ENCODE measurements around the gene PTPRK.

PTPRK gene

DNA sequence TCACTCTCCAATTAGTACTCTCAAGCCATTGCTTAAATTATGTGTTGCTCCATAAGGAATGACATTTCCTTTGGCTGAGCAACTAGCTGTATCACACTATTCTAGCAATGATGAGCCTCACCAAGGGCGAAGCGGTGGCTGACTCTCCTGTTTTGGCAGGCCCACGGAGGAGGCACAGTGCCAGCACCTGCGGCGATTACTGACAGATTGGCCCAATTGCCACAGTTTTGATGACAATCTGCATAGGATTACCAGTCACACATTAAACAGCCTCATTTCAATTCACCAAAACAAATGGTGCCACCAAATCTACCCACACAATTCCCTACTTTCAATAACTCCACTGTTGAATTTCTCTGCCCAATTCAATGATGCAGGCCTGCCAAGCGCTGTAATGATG is 286.9 kb downstream of the PTPRK start:
- no peak overlapping the region for H2AFZ ChIP-seq (ENCODE audit: low read depth, low read length)
- no peaks in the 10 kb centered on the region for H3K9me3 ChIP-seq (ENCODE audit: insufficient read depth, low read length)
- no peaks in the 10 kb centered on the region for H3K27me3 ChIP-seq (ENCODE audit: low read depth, low read length)
- no peaks in the 10 kb centered on the region for H3K4me1 ChIP-seq (ENCODE audit: low read length)
- no peaks in the 10 kb centered on the region for H3K79me2 ChIP-seq (ENCODE audit: low read length)
- TF ChIP-seq EZH2phosphoT487 (IDR thresholded peaks at IDR 0.05; ENCODE audit: low read depth): no peak
- TF ChIP-seq, protein P1, sequence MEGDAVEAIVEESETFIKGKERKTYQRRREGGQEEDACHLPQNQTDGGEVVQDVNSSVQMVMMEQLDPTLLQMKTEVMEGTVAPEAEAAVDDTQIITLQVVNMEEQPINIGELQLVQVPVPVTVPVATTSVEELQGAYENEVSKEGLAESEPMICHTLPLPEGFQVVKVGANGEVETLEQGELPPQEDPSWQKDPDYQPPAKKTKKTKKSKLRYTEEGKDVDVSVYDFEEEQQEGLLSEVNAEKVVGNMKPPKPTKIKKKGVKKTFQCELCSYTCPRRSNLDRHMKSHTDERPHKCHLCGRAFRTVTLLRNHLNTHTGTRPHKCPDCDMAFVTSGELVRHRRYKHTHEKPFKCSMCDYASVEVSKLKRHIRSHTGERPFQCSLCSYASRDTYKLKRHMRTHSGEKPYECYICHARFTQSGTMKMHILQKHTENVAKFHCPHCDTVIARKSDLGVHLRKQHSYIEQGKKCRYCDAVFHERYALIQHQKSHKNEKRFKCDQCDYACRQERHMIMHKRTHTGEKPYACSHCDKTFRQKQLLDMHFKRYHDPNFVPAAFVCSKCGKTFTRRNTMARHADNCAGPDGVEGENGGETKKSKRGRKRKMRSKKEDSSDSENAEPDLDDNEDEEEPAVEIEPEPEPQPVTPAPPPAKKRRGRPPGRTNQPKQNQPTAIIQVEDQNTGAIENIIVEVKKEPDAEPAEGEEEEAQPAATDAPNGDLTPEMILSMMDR (IDR thresholded peaks at IDR 0.05; ENCODE audit: low read depth, low read length): no peak
- H4K20me1 ChIP-seq (ENCODE audit: insufficient read depth, low read length): no peaks in the 10 kb centered on the region
- H3K27ac ChIP-seq (ENCODE audit: low read length): no peak overlapping the region
- no peak overlapping the region for H3K9ac ChIP-seq (ENCODE audit: low read length)
- H3K36me3 ChIP-seq (replicated peaks; ENCODE audit: low read depth, low read length): no peaks in the 10 kb centered on the region
- no peak overlapping the region for H3K4me3 ChIP-seq (ENCODE audit: low read length)
- no peak overlapping the region for H3K4me2 ChIP-seq (ENCODE audit: low read length)

DNA sequence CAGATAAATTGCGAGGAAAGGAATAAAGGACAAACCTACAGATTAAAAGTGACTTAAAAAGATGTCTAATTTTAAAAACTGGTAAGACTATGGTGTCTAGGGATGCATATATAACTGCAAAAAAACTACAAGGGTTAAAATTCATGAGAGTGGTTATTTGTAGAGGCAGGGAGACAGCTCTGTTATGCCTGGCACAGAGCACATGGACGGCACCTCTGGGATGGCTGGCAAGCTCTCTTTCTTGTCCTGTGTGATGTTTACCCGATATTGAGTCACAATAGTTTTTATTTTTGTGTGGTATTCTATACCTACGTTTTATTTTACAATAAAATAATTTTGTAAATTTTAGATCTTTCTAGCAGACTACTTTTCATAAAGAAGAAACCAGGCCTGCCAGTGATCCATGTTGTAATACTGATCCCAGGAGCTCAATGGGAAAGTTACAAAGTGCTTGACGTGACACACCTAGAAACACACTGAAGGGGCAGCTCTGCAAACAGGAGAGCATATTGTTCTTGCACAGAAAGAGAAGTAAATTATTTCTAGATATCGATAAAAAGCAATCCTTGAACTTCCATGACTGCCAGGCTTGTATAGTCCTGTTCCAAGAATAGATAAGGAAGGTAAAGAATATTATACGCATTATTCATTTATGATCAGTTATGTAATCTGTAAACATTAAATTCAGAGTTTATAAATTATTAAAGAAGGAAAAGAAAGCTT is 290.0 kb downstream of the PTPRK start:
- no peaks in the 10 kb centered on the region for H3K9me3 ChIP-seq (ENCODE audit: insufficient read depth, low read length)
- no peaks in the 10 kb centered on the region for H4K20me1 ChIP-seq (ENCODE audit: insufficient read depth, low read length)
- H3K36me3 ChIP-seq (replicated peaks; ENCODE audit: low read depth, low read length): no peaks in the 10 kb centered on the region
- H3K27me3 ChIP-seq (ENCODE audit: low read depth, low read length): no peaks in the 10 kb centered on the region
- no peak for TF ChIP-seq EZH2phosphoT487 (IDR thresholded peaks at IDR 0.05; ENCODE audit: low read depth)
- TF ChIP-seq, protein P1 (IDR thresholded peaks at IDR 0.05; ENCODE audit: low read depth, low read length): no peak
- no peak overlapping the region for H2AFZ ChIP-seq (ENCODE audit: low read depth, low read length)
- H3K79me2 ChIP-seq (ENCODE audit: low read length): no peaks in the 10 kb centered on the region
- no peak overlapping the region for H3K4me3 ChIP-seq (ENCODE audit: low read length)
- no peak overlapping the region for H3K4me2 ChIP-seq (ENCODE audit: low read length)
- no peak overlapping the region for H3K27ac ChIP-seq (ENCODE audit: low read length)
- no peaks in the 10 kb centered on the region for H3K4me1 ChIP-seq (ENCODE audit: low read length)
- no peak overlapping the region for H3K9ac ChIP-seq (ENCODE audit: low read length)

DNA sequence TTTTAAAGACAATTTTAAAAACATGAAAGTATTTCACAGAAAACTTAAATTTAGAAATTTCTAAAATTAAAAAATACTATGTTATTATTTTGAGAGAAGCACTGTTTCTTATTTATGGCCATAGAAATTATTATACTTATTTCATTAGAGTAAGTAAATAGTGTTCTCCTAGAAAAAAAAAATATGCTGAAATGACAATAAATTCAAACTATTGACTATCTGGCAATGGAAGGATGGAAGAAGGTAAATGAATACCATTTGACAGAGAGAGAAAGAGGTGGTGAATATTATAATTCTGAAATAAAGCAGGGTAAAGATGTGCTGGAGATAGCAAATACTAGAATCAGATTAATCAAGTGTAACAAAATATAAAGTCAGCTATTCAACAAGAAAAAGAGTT is 294.8 kb downstream of the PTPRK start:
- TF ChIP-seq, protein P1 (IDR thresholded peaks at IDR 0.05; ENCODE audit: low read depth, low read length): no peak
- no peak for TF ChIP-seq EZH2phosphoT487 (IDR thresholded peaks at IDR 0.05; ENCODE audit: low read depth)

DNA sequence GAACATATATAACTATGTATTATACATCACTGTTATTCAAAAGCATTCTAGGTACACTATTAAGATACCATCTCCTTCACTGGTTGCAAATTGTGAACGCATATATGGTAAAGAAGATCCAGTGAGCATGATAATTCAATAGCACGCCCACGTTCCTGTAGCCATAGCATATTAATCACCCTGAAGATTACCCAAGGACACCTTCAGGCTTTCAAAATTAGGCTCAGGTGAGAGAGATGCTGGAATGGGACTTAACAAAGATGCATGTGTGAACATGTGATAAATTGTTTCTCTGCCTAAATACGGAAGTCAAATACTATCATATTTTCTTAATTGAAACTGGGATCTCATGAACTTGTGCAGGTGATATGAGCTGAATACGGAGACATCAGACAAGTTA is 303.5 kb downstream of the PTPRK start:
- Histone ChIP-seq H3K9ac (ENCODE audit: low read length) (no peak overlapping the region), H3K27ac (ENCODE audit: low read length) (no peak overlapping the region), H4K20me1 (ENCODE audit: insufficient read depth, low read length) (no peaks in the 10 kb centered on the region), H3K4me3 (ENCODE audit: low read length) (no peak overlapping the region), H3K4me1 (ENCODE audit: low read length) (no peaks in the 10 kb centered on the region), H3K27me3 (ENCODE audit: low read depth, low read length) (no peaks in the 10 kb centered on the region), H3K36me3 (replicated peaks; ENCODE audit: low read depth, low read length) (no peaks in the 10 kb centered on the region), H2AFZ (ENCODE audit: low read depth, low read length) (no peak overlapping the region), H3K4me2 (ENCODE audit: low read length) (no peak overlapping the region), H3K9me3 (ENCODE audit: insufficient read depth, low read length) (no peaks in the 10 kb centered on the region), H3K79me2 (ENCODE audit: low read length) (no peaks in the 10 kb centered on the region)
- no peak for TF ChIP-seq EZH2phosphoT487 (IDR thresholded peaks at IDR 0.05; ENCODE audit: low read depth)
- TF ChIP-seq, protein P1 (IDR thresholded peaks at IDR 0.05; ENCODE audit: low read depth, low read length): no peak

More for the DNA sequence above, 294.8 kb downstream of the PTPRK start:
- Histone ChIP-seq H3K9me3 (ENCODE audit: insufficient read depth, low read length) (no peaks in the 10 kb centered on the region), H2AFZ (ENCODE audit: low read depth, low read length) (no peak overlapping the region), H3K4me1 (ENCODE audit: low read length) (no peaks in the 10 kb centered on the region), H3K27ac (ENCODE audit: low read length) (no peak overlapping the region), H3K4me3 (ENCODE audit: low read length) (no peak overlapping the region), H3K27me3 (ENCODE audit: low read depth, low read length) (no peaks in the 10 kb centered on the region), H3K9ac (ENCODE audit: low read length) (no peak overlapping the region), H3K4me2 (ENCODE audit: low read length) (no peak overlapping the region), H4K20me1 (ENCODE audit: insufficient read depth, low read length) (no peaks in the 10 kb centered on the region), H3K79me2 (ENCODE audit: low read length) (no peaks in the 10 kb centered on the region), H3K36me3 (replicated peaks; ENCODE audit: low read depth, low read length) (no peaks in the 10 kb centered on the region)

All from OCI-LY3 (cell line).